HEK293T (cell line): ENCODE results near the gene TNFRSF8.
A peak's percentile ranks its signal among the peaks of the same experiment; 100 is the strongest.
"Not testable (repeated sequence)": the region's sequence is repeated elsewhere in the genome, so short reads cannot be mapped to it uniquely, and the experiment has no call there.

Experiments
- CTCF ChIA-PET: fragments of 350-600 bp; formaldehyde crosslinking; extraction: SDS; loops from one replicate; lab custom pipeline; 2021; ENCODE audit warnings: antibody characterized with exemption, inconsistent platforms; lab: Yijun Ruan, JAX
- POLR2A ChIA-PET: fragments of 350-600 bp; formaldehyde crosslinking; extraction: SDS; loops from one replicate; lab custom pipeline; 2020; ENCODE audit warnings: antibody characterized with exemption, inconsistent platforms; lab: Yijun Ruan, JAX
- DNase-seq: peaks from one replicate; pipeline ENCODE4 v3.0.0; 2012; ENCODE audit warnings: mixed read lengths; ENCODE audit errors: extremely low spot score
- ARNT ChIP-seq: fragments of 450-650 bp; IDR thresholded peaks from 2 replicates; pipeline ENCODE4 v1.6.1; 2017; ENCODE audit warnings: mild to moderate bottlenecking
- BHLHE40 ChIP-seq: fragments of 450-650 bp; IDR thresholded peaks from 2 replicates; pipeline ENCODE4 v1.6.1; 2016; ENCODE audit warnings: mild to moderate bottlenecking, moderate library complexity, borderline replicate concordance
- CTBP1 ChIP-seq: fragments of 450-650 bp; IDR thresholded peaks from 2 replicates; pipeline ENCODE4 v1.6.1; 2016; ENCODE audit warnings: borderline replicate concordance
- ELF4 ChIP-seq: fragments of 450-650 bp; IDR thresholded peaks from 2 replicates; pipeline ENCODE4 v1.6.1; 2017; ENCODE audit warnings: antibody characterized with exemption
- FOXA1 ChIP-seq: fragments of 450-650 bp; IDR thresholded peaks from 2 replicates; pipeline ENCODE4 v1.6.1; 2016; ENCODE audit warnings: mild to moderate bottlenecking
- FOXK2 ChIP-seq: fragments of 450-650 bp; IDR thresholded peaks from 2 replicates; pipeline ENCODE4 v1.6.1; 2016; ENCODE audit warnings: mild to moderate bottlenecking
- FOXM1 ChIP-seq: fragments of 450-650 bp; IDR thresholded peaks from 2 replicates; pipeline ENCODE4 v1.6.1; 2017; ENCODE audit warnings: mild to moderate bottlenecking, borderline replicate concordance
- HDGF ChIP-seq: fragments of 450-650 bp; IDR thresholded peaks from 2 replicates; pipeline ENCODE4 v1.6.1; 2017; ENCODE audit warnings: antibody characterized with exemption, borderline replicate concordance
- L3MBTL2 ChIP-seq: fragments of 450-650 bp; conservative IDR thresholded peaks from 2 replicates; pipeline ENCODE4 v1.6.1; 2016; ENCODE audit warnings: mild to moderate bottlenecking
- LEF1 ChIP-seq: fragments of 450-650 bp; IDR thresholded peaks from 2 replicates; pipeline ENCODE4 v1.6.1; 2017; ENCODE audit warnings: mild to moderate bottlenecking, borderline replicate concordance
- NFRKB ChIP-seq: fragments of 450-650 bp; IDR thresholded peaks from 2 replicates; pipeline ENCODE4 v1.6.1; 2016; ENCODE audit warnings: mild to moderate bottlenecking, moderate library complexity
- PKNOX1 ChIP-seq: fragments of 450-650 bp; IDR thresholded peaks from 2 replicates; pipeline ENCODE4 v1.6.1; 2016
- SP1 ChIP-seq: fragments of 450-650 bp; IDR thresholded peaks from 2 replicates; pipeline ENCODE4 v1.6.1; 2017
- SUZ12 ChIP-seq: fragments of 450-650 bp; IDR thresholded peaks from 2 replicates; pipeline ENCODE4 v1.6.1; 2016; ENCODE audit warnings: mild to moderate bottlenecking
- TARDBP ChIP-seq: fragments of 450-650 bp; IDR thresholded peaks from 2 replicates; pipeline ENCODE4 v1.6.1; 2016
- ZNF384 ChIP-seq: fragments of 450-650 bp; IDR thresholded peaks from 2 replicates; pipeline ENCODE4 v1.6.1; 2016

Gene TNFRSF8

GRCh38 chr1:12102066-12102465, 39.0 kb downstream of the TNFRSF8 start:
- CTCF ChIA-PET, result no interaction called here
- no peak for DNase-seq
- POLR2A ChIA-PET, result no interaction called here
- no peak for TF ChIP-seq NFRKB

- POLR2A ChIA-PET, result no interaction called here
- CTCF ChIA-PET, result no interaction called here
- DNase-seq, result no peak
- TF ChIP-seq TARDBP (no peak), SP1 (no peak), BHLHE40 (no peak), ZNF384 (no peak), FOXA1 (no peak), ELF4 (no peak)
Observed at GRCh38 chr1:12104417-12104816, 41.3 kb downstream of the TNFRSF8 start.

DNA sequence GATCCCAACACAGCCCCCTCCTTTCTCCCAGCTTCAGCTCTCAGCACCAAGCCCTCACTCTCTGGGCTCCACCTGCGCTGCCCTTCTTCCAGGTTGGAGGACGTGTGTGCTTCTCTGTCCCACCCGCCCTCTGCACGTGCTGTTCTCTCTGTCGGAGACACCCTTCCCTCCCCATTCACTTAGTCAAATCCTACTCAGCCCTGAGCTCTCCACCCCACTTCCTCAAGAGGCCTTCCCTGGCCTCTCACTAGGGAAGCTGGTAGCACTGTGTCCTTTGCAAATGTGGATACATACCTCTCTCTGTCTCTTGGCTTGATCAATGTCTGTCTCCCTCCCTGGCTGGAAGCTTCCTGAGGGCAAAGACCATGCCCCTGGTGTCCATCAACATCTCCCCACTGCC, 43.0 kb downstream of the TNFRSF8 start:
- TF ChIP-seq ELF4 (no peak), HDGF (no peak), TARDBP (no peak), CTBP1 (no peak), ZNF384 (no peak), PKNOX1 (no peak), BHLHE40 (no peak), NFRKB (no peak), FOXM1 (no peak), SP1 (no peak), SUZ12 (no peak)
- no peak for DNase-seq
- ChIA-PET CTCF (interaction anchor here (0.8 to 0.9 kb wide), 2 partner anchors 19 to 138 kb away, joined by 3 to 4 read pairs; no protein-coding TSS in a partner anchor), POLR2A (no interaction called here)

DNA sequence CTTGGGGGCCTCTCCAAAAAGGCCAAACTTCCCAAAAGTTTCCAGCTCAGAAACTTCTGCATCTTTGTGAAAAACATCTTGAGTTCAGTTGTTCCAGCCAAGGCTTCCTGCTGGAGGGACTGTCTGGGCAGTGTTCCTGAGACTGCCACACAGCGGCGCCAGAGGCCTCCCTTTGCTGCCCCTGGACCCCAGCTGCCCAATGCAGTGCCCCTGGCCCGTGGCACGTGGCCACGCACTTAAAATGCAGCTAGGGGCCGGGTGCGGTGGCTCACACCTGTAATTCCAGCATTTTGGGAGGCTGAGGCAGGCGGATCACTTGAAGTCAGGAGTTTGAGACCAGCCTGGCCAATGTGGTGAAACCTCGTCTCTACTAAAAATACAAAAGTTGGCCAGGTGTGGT, 43.8 kb downstream of the TNFRSF8 start:
- POLR2A ChIA-PET, result not testable (repeated sequence)
- peak; percentile 81 for DNase-seq
- peak; percentile 76 for TF ChIP-seq L3MBTL2
- CTCF ChIA-PET, result interaction anchor here (0.6 to 1.3 kb wide), 4 partner anchors 17 to 209 kb away, joined by 3 to 6 read pairs (median 4); no protein-coding TSS in a partner anchor

DNA sequence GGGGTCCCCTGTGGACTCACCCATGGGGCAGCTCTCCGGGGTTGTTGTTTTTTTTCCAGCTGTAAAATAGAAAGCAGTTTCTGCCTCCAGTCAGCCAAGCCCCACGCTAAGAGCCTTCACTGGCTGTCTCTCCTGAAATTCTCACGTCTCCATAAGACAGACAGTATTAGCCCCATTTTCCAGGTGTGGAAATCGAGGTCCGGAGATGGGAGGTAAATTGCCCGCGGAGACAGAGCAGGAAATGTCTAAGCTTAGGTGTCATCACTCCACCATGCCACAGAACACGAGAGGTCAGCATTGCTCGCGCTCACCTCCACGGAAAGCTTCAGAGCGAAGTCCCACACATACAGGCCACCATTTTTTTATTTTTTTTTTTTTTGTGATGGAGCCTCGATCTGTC, 44.6 kb downstream of the TNFRSF8 start:
- no peak for DNase-seq
- no peak for TF ChIP-seq BHLHE40
- no peak for TF ChIP-seq NFRKB
- no peak for TF ChIP-seq SUZ12
- TF ChIP-seq ARNT, result no peak
- no peak for TF ChIP-seq SP1
- no peak for TF ChIP-seq PKNOX1
- no peak for TF ChIP-seq FOXM1
- TF ChIP-seq FOXA1, result no peak
- TF ChIP-seq CTBP1, result no peak
- no peak for TF ChIP-seq LEF1
- TF ChIP-seq FOXK2, result no peak
- no peak for TF ChIP-seq ELF4
- no peak for TF ChIP-seq HDGF
- no peak for TF ChIP-seq ZNF384
- TF ChIP-seq L3MBTL2, result no peak
- ChIA-PET CTCF (interaction anchor here (0.6 to 1.3 kb wide), 2 partner anchors 16 to 120 kb away, joined by 4 to 6 read pairs; no protein-coding TSS in a partner anchor), POLR2A (no interaction called here)

DNA sequence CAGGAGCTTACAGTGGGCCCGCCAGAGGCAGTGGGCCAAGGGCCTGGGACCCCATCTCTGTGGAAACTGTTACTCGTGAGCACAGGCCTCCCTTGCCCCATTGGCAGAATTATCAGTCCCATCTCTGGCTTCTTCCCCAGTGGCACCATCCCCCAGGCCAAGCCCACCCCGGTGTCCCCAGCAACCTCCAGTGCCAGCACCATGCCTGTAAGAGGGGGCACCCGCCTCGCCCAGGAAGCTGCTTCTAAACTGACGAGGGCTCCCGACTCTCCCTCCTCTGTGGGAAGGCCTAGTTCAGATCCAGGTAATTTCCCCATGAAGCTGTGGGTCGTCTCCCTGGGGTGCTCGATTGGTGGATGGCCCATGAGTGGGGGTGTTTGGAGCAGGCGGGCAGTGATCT, 46.8 kb downstream of the TNFRSF8 start:
- ChIA-PET POLR2A (no interaction called here), CTCF (interaction anchor here (3.2 kb wide), 1 partner anchor 14 kb away, joined by 15 read pairs; no protein-coding TSS in a partner anchor)
- TF ChIP-seq LEF1 (no peak), ELF4 (no peak), ARNT (no peak), TARDBP (no peak), FOXA1 (no peak), BHLHE40 (no peak), ZNF384 (no peak), NFRKB (no peak), L3MBTL2 (no peak), CTBP1 (no peak), HDGF (no peak), SUZ12 (no peak), FOXM1 (no peak), FOXK2 (no peak), SP1 (no peak), PKNOX1 (no peak)
- DNase-seq, result no peak

DNA sequence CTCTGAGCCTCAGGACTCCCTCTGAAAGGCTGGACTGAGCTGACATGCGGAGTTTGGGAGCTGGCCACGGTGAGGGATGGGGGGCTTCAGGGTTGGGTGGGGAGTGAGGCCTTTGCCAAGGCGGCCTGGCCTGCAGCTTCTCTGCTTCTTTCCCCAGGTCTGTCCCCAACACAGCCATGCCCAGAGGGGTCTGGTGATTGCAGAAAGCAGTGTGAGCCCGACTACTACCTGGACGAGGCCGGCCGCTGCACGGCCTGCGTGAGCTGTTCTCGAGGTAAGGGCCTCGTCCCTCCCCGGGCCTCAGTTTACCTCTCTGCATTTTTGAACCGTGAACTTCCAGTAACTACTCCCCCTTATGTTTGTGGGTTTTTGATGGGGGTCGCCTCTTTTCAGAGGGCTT, 48.6 kb downstream of the TNFRSF8 start:
- DNase-seq, result no peak
- TF ChIP-seq FOXM1 (no peak), CTBP1 (no peak), L3MBTL2 (no peak), ELF4 (no peak), BHLHE40 (no peak), ARNT (no peak), HDGF (no peak), PKNOX1 (no peak)
- ChIA-PET CTCF (interaction anchor here (0.6 to 3.2 kb wide), 2 partner anchors 12 to 72 kb away, joined by 3 to 15 read pairs; no protein-coding TSS in a partner anchor), POLR2A (no interaction called here)
